ENCODE data around the gene STXBP5. TPM values are rescaled to one million over a fixed set of nuclear protein-coding genes. Genes with fewer than 3 reads are reported as not detected.

Gene STXBP5
- polyA plus RNA-seq, 2 donors = 8.6 to 15.2 TPM

DNA sequence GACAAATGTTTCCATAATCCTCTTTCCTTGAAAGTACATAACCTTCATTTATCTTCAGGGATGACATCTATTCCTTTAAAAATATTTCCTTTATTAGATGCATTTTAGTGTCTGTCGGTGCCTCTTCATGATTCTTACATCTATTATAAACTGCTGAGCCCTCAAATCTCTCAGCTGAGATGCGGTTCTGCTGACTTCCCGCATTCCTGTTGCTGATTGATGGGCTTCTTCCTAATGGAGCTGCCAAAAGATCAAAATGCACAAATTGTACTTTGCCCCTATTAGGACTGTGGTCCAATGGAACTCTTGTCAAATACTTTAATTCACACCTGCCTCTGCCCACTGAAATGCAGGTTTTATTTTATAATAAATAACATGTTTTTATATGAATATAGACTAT is 225.6 kb downstream of the STXBP5 start:
- Histone ChIP-seq H3K4me1 (ENCODE audit: control insufficient read depth in 2 of 2, insufficient read depth in 2 of 2, low read length in 1 of 2) (no peaks in the 10 kb centered on the region), H3K27ac (ENCODE audit: low read depth in 2 of 2, low read length in 1 of 2) (no peak overlapping the region), H3K36me3 (ENCODE audit: control insufficient read depth in 2 of 2, insufficient read depth in 2 of 2, low read length in 1 of 2) (no peaks in the 10 kb centered on the region), H3K27me3 (ENCODE audit: control insufficient read depth in 1 of 2, insufficient read depth in 2 of 2, low read length in 2 of 2) (no peaks in the 10 kb centered on the region), H3K9me3 (ENCODE audit: control insufficient read depth in 2 of 2, insufficient read depth in 1 of 2, low read depth in 1 of 2, low read length in 1 of 2) (no peaks in the 10 kb centered on the region), H3K4me3 (ENCODE audit: low read depth in 1 of 2, low read length in 2 of 2) (no peak overlapping the region)
- 42 to 66% methylated on average over 3 of the region's 3 CpGs for WGBS, 2 donors

DNA sequence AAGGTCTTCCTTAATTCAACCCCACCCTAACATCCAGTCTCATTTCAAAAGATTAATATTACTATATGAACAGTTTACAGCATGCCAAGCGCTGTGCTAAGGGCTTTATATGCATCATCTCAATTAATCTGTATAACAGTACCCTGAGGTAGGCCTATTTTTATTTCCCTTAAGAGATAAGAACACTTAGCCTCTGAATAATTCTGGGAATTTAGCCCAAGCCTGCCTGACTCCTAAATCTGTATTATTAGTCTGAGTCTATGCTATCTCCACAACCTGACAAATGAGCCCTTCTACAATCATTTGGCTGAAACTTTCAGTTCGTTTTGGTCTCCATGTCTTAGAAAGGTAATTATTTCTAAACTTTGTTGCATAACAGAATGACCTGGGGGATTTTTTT is 226.6 kb downstream of the STXBP5 start:
- Histone ChIP-seq H3K4me1 (ENCODE audit: control insufficient read depth in 2 of 2, insufficient read depth in 2 of 2, low read length in 1 of 2) (no peaks in the 10 kb centered on the region), H3K36me3 (ENCODE audit: control insufficient read depth in 2 of 2, insufficient read depth in 2 of 2, low read length in 1 of 2) (no peaks in the 10 kb centered on the region), H3K27ac (ENCODE audit: low read depth in 2 of 2, low read length in 1 of 2) (no peak overlapping the region), H3K27me3 (ENCODE audit: control insufficient read depth in 1 of 2, insufficient read depth in 2 of 2, low read length in 2 of 2) (no peaks in the 10 kb centered on the region), H3K9me3 (ENCODE audit: control insufficient read depth in 2 of 2, insufficient read depth in 1 of 2, low read depth in 1 of 2, low read length in 1 of 2) (no peaks in the 10 kb centered on the region), H3K4me3 (ENCODE audit: low read depth in 1 of 2, low read length in 2 of 2) (no peak overlapping the region)
- 83 to 85% methylated on average over 2 of the region's 2 CpGs for WGBS, 2 donors

DNA sequence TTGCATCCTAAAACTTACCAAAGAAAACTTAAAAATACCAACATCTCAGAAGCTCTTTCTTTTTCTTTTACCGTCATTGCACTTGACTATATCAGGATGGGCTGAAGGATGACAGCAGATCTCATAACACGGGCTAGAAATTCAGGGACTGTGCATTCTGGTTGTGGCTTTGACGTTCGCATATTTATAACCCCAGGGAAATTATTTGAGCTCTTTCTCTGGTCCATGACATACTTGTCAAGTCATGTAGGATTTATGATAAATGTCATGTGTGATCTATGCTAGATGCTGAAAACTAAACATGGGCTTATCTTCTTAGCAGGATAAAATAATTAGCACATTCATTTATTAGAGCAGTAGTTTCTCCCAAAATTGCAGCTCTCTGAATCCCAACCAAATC is 229.9 kb downstream of the STXBP5 start:
- Histone ChIP-seq H3K36me3 (ENCODE audit: control insufficient read depth in 2 of 2, insufficient read depth in 2 of 2, low read length in 1 of 2) (no peaks in the 10 kb centered on the region), H3K4me1 (ENCODE audit: control insufficient read depth in 2 of 2, insufficient read depth in 2 of 2, low read length in 1 of 2) (no peaks in the 10 kb centered on the region), H3K27ac (ENCODE audit: low read depth in 2 of 2, low read length in 1 of 2) (no peak overlapping the region), H3K4me3 (ENCODE audit: low read depth in 1 of 2, low read length in 2 of 2) (no peak overlapping the region), H3K9me3 (ENCODE audit: control insufficient read depth in 2 of 2, insufficient read depth in 1 of 2, low read depth in 1 of 2, low read length in 1 of 2) (no peaks in the 10 kb centered on the region), H3K27me3 (ENCODE audit: control insufficient read depth in 1 of 2, insufficient read depth in 2 of 2, low read length in 2 of 2) (no peaks in the 10 kb centered on the region)
- WGBS, 2 donors = 45 to 67% methylated on average over 4 of the region's 4 CpGs

DNA sequence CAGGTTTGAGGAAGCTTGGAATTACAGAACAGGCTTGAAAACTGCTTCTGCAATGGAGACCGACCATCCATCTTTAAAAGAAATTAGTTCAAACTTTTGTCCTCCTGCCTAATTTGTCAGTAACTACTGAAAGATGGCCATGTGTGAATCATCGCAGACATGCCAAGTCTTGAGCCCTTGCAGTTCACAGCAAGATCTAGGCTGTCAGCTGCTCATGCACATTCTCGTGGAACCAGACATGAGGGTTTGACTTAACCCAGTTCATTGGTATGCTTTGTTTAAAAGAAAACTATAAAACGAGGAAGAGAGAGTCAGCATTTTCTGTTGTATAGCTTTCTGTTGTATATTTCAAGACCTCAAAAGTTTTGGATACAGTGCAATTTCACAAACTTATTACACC is 230.3 kb downstream of the STXBP5 start:
- Histone ChIP-seq H3K9me3 (ENCODE audit: control insufficient read depth in 2 of 2, insufficient read depth in 1 of 2, low read depth in 1 of 2, low read length in 1 of 2) (no peaks in the 10 kb centered on the region), H3K36me3 (ENCODE audit: control insufficient read depth in 2 of 2, insufficient read depth in 2 of 2, low read length in 1 of 2) (no peaks in the 10 kb centered on the region), H3K4me1 (ENCODE audit: control insufficient read depth in 2 of 2, insufficient read depth in 2 of 2, low read length in 1 of 2) (no peaks in the 10 kb centered on the region), H3K27me3 (ENCODE audit: control insufficient read depth in 1 of 2, insufficient read depth in 2 of 2, low read length in 2 of 2) (no peaks in the 10 kb centered on the region), H3K4me3 (ENCODE audit: low read depth in 1 of 2, low read length in 2 of 2) (no peak overlapping the region), H3K27ac (ENCODE audit: low read depth in 2 of 2, low read length in 1 of 2) (no peak overlapping the region)
- WGBS, 2 donors = 22 to 39% methylated on average over 4 of the region's 4 CpGs

DNA sequence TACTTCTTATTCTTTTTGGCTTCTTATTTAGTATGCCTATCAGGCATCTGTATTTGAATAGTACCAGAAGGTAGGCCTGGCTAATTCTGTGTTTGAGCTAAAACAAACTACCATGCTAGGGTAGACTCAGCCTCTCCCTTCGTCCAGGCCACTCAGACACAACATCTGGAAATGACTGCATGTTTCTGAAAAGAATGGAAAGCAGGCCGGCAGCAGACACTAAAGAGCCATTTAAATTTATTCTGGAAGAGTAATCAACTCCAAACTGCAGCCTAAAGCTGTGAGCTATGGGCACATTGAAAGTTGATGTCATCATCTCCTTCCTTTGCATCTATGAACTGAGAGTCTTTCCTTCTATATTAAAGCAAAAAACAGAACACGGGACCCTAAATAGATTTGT is 233.4 kb downstream of the STXBP5 start:
- Histone ChIP-seq H3K4me1 (ENCODE audit: control insufficient read depth in 2 of 2, insufficient read depth in 2 of 2, low read length in 1 of 2) (peaks cover 3 to 5% of the 10 kb centered on the region in 2 donors), H3K27ac (ENCODE audit: low read depth in 2 of 2, low read length in 1 of 2) (no peak overlapping the region), H3K4me3 (ENCODE audit: low read depth in 1 of 2, low read length in 2 of 2) (no peak overlapping the region), H3K9me3 (ENCODE audit: control insufficient read depth in 2 of 2, insufficient read depth in 1 of 2, low read depth in 1 of 2, low read length in 1 of 2) (no peaks in the 10 kb centered on the region), H3K36me3 (ENCODE audit: control insufficient read depth in 2 of 2, insufficient read depth in 2 of 2, low read length in 1 of 2) (no peaks in the 10 kb centered on the region), H3K27me3 (ENCODE audit: control insufficient read depth in 1 of 2, insufficient read depth in 2 of 2, low read length in 2 of 2) (no peaks in the 10 kb centered on the region)
- 88% methylated on average over 3 of the region's 3 CpGs for WGBS, 2 donors

DNA sequence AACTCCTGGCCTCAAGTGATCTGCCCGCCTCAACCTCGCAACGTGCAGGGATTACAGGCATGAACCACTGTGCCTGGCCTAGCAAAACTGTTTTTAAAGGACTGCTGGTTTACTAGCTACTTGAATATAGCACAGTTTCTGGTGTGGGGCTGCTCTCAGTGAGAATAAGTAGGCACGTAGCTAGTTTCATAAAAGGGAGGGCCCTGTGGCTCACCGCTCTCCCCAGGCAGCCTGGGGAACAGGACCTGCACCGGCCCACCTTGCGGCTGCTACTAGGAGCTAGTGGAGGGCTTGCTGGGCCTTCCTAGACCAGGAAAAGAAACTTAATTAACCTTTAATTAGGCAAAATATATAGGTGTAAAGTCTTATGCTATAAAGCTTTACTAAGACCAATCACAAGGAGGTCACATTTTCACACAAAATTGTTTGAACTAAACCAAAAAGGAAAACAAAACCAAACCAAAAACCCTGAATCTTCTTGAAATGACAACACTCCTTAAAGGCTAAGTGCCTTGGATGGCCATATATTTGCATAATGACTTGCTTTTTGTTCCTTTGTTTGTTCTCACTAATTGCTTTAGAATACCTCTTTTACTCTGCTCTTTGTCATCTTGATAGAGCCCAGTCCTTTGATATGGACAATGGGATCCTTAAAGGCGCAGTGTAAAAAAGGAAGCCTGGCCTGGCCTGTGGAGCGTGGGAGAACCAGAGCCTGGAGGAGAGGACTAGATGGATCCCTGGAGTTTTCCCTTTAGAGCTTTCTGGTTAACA is 234.7 kb downstream of the STXBP5 start:
- peaks cover 3 to 5% of the 10 kb centered on the region in 2 donors for H3K4me1 ChIP-seq (ENCODE audit: control insufficient read depth in 2 of 2, insufficient read depth in 2 of 2, low read length in 1 of 2)
- H3K9me3 ChIP-seq (ENCODE audit: control insufficient read depth in 2 of 2, insufficient read depth in 1 of 2, low read depth in 1 of 2, low read length in 1 of 2) = no peaks in the 10 kb centered on the region
- no peaks in the 10 kb centered on the region for H3K36me3 ChIP-seq (ENCODE audit: control insufficient read depth in 2 of 2, insufficient read depth in 2 of 2, low read length in 1 of 2)
- WGBS, 2 donors = 92 to 93% methylated on average over 9 of the region's 9 CpGs
- no peaks in the 10 kb centered on the region for H3K27me3 ChIP-seq (ENCODE audit: control insufficient read depth in 1 of 2, insufficient read depth in 2 of 2, low read length in 2 of 2)
- no peak overlapping the region for H3K4me3 ChIP-seq (ENCODE audit: low read depth in 1 of 2, low read length in 2 of 2)
- no peak overlapping the region for H3K27ac ChIP-seq (ENCODE audit: low read depth in 2 of 2, low read length in 1 of 2)
